Stomach (tissue), 9 donors: ENCODE data around the gene SPATA6. TPM values are rescaled to one million over a fixed set of nuclear protein-coding genes. Genes with fewer than 3 reads are reported as not detected.
A peak's percentile ranks its signal among the peaks of the same experiment; 100 is the strongest.

Source experiments
- DNase-seq, 2 donors: peaks; one replicate each; pipeline versions ENCODE4 v3.0.0 to v3.0.0-alpha.2; 2013 to 2019
- H3K27ac ChIP-seq, 5 donors: fragments of 200-600 bp in 4 of 5; sonication (generic) in 4 of 5; one replicate each; pipeline ENCODE4 v1.5.1; 2013 to 2019; ENCODE audit warnings: mild to moderate bottlenecking in 1 of 5, moderate library complexity in 1 of 5
- H3K27me3 ChIP-seq, 3 donors: fragments of 200-600 bp; sonication (generic); one replicate each; pipeline ENCODE4 v1.5.1; 2017 to 2019; ENCODE audit warnings: mixed run types in 1 of 3
- H3K36me3 ChIP-seq, 4 donors: fragments of 200-600 bp; sonication (generic); 1 replicate in 3 of 4; 2 replicates in 1 of 4; pipeline ENCODE4 v1.5.1; 2016 to 2019
- H3K4me1 ChIP-seq, 4 donors: fragments of 200-600 bp; sonication (generic); one replicate each; pipeline ENCODE4 v1.5.1; 2016 to 2019
- H3K4me3 ChIP-seq, 4 donors: fragments of 200-600 bp; sonication (generic) in 3 of 4; one replicate each; pipeline ENCODE4 v1.5.1; 2016 to 2019; ENCODE audit warnings: mild to moderate bottlenecking in 1 of 4
- H3K9me3 ChIP-seq, 4 donors: fragments of 200-600 bp; sonication (generic); one replicate each; pipeline ENCODE4 v1.5.1; 2016 to 2019
- EP300 ChIP-seq: sonication (generic); formaldehyde crosslinking; IDR thresholded peaks from one replicate; pipeline ENCODE4 v1.6.1; 2017; ENCODE audit warnings: antibody characterized with exemption
- POLR2A ChIP-seq, 4 donors: fragments of 450-650 bp; IDR thresholded peaks; one replicate each; pipeline ENCODE4 v1.6.1; 2016; ENCODE audit warnings: antibody characterized with exemption in 4 of 4, control low read depth in 2 of 4, mild to moderate bottlenecking in 1 of 4, moderate library complexity in 1 of 4
- POLR2AphosphoS5 ChIP-seq, 3 donors: sonication (generic); formaldehyde crosslinking; IDR thresholded peaks; one replicate each; pipeline ENCODE4 v1.6.1; 2016; ENCODE audit warnings: antibody characterized with exemption in 3 of 3
- WGBS, 5 donors: extraction: QIAGEN DNeasy Blood & Tissue Kit in 3 of 5; methylation state at CpG; one replicate each; pipeline versions ENCODE4 v1.1.5 to v1.1.7; 2013 to 2018; 5-methylcytosine and 5-hydroxymethylcytosine counted together
- intact Hi-C: fragments of 100-400 bp; cut with DNase I; formaldehyde crosslinking; loops from one replicate; pipeline ENCODE4 v1.15.1; 2023; ENCODE audit warnings: low total_unique reads
- polyA plus RNA-seq, 3 donors: library from polyadenylated mRNA; stranded (reverse); fragments of 200-250 nt; gene quantifications; one replicate each; pipeline ENCODE4 v1.2.3, GENCODE V29; 2013
- total RNA-seq, 5 donors: library from RNA; depleted of rRNA; stranded (reverse); fragments of >200 nt; gene quantifications; one replicate each; pipeline versions ENCODE4 v1.1.0 to v1.2.3, GENCODE V29; 2014 to 2016
- TF ChIP-seq, protein P1 (sequence below), 7 experiments: fragments of 450-650 bp in 4 of 7; fragments of 200-600 bp in 3 of 7; sonication (generic) in 3 of 7; IDR thresholded peaks; one replicate each; pipeline ENCODE4 v1.5.1; 2016 to 2019; ENCODE audit warnings: antibody characterized with exemption in 7 of 7, control low read depth in 2 of 7, mild to moderate bottlenecking in 1 of 7
- donor health status: healthy with polysubstance abuse.
- donor health status: Bipolar disorder and iron deficiency.
- donor health status: healthy.

The SPATA6 gene
- total and polyA plus RNA-seq, 8 donors = 3.1 to 59.1 (median 14.9) TPM

DNA sequence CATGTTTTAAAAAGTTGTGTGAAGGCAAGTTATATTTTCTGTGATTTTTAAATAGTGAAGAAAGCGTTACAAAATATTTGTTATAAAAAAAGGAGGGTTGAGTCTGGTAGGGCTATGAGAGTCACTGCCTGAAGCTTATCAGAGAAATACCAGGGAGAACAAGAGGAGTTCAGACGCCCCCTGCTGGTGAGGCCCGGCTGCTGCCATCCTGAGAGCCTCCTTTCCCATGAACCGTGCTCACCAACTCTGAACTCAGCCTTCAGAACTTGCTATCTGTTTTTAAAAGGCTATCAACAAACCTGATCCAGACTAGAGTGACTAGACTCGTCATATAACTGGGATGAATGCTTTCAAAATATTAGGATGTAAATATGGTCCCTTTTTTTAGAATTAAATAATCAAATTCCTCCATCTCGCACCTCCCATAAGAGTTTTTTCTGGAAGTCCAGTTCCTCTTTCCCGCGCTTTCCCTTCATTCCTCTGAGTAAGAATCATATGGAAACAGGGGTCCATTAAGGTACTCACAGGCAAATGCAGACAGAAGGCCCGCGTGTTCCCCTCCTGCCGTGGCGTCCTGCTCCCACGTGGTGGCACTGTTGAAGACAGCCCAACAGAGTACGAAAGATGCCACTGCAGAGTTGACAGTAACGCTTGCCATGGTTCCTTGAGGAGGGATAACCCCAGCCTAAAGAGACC lies 26.2 kb upstream of the SPATA6 start:
- peak; percentile 86 to 93 for DNase-seq
- no peaks in the 10 kb centered on the region for H3K27me3 ChIP-seq
- H3K36me3 ChIP-seq = no peaks in the 10 kb centered on the region
- peaks cover 0 to 23% (median 14%) of the 10 kb centered on the region in 4 donors for H3K4me1 ChIP-seq
- TF ChIP-seq POLR2AphosphoS5 (IDR thresholded peaks at IDR 0.05) (no peak), POLR2A (IDR thresholded peaks at IDR 0.05) (no peak), EP300 (no peak)
- TF ChIP-seq, protein P1, sequence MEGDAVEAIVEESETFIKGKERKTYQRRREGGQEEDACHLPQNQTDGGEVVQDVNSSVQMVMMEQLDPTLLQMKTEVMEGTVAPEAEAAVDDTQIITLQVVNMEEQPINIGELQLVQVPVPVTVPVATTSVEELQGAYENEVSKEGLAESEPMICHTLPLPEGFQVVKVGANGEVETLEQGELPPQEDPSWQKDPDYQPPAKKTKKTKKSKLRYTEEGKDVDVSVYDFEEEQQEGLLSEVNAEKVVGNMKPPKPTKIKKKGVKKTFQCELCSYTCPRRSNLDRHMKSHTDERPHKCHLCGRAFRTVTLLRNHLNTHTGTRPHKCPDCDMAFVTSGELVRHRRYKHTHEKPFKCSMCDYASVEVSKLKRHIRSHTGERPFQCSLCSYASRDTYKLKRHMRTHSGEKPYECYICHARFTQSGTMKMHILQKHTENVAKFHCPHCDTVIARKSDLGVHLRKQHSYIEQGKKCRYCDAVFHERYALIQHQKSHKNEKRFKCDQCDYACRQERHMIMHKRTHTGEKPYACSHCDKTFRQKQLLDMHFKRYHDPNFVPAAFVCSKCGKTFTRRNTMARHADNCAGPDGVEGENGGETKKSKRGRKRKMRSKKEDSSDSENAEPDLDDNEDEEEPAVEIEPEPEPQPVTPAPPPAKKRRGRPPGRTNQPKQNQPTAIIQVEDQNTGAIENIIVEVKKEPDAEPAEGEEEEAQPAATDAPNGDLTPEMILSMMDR (IDR thresholded peaks at IDR 0.05) = peak in 5 of 7 experiments; percentile 69 to 92 (median 91)
- H3K4me3 ChIP-seq = no peak overlapping the region
- 18 to 26% (median 20%) methylated on average over 15 of the region's 15 CpGs for WGBS, 5 donors
- H3K9me3 ChIP-seq = no peaks in the 10 kb centered on the region
- intact Hi-C loops = no loop called here
- no peak overlapping the region for H3K27ac ChIP-seq

GRCh38 chr1:48495911-48496310 lies 23.9 kb upstream of the SPATA6 start:
- Histone ChIP-seq H3K4me3 (no peak overlapping the region), H3K27ac (no peak overlapping the region), H3K27me3 (no peaks in the 10 kb centered on the region), H3K36me3 (no peaks in the 10 kb centered on the region), H3K9me3 (no peaks in the 10 kb centered on the region), H3K4me1 (peaks cover 0 to 23% (median 14%) of the 10 kb centered on the region in 4 donors)
- no peak for DNase-seq
- WGBS, 5 donors = 93 to 97% (median 95%) methylated on average over 3 of the region's 3 CpGs
- no peak for TF ChIP-seq EP300
- TF ChIP-seq POLR2A (IDR thresholded peaks at IDR 0.05) = no peak
- TF ChIP-seq, protein P1 (IDR thresholded peaks at IDR 0.05) = no peak
- no peak for TF ChIP-seq POLR2AphosphoS5 (IDR thresholded peaks at IDR 0.05)
- intact Hi-C loops = no loop called here

GRCh38 chr1:48495166-48495565 lies 23.2 kb upstream of the SPATA6 start:
- WGBS, 5 donors = 82 to 95% (median 85%) methylated on average over 1 of the region's 1 CpG
- intact Hi-C loops = no loop called here

DNA sequence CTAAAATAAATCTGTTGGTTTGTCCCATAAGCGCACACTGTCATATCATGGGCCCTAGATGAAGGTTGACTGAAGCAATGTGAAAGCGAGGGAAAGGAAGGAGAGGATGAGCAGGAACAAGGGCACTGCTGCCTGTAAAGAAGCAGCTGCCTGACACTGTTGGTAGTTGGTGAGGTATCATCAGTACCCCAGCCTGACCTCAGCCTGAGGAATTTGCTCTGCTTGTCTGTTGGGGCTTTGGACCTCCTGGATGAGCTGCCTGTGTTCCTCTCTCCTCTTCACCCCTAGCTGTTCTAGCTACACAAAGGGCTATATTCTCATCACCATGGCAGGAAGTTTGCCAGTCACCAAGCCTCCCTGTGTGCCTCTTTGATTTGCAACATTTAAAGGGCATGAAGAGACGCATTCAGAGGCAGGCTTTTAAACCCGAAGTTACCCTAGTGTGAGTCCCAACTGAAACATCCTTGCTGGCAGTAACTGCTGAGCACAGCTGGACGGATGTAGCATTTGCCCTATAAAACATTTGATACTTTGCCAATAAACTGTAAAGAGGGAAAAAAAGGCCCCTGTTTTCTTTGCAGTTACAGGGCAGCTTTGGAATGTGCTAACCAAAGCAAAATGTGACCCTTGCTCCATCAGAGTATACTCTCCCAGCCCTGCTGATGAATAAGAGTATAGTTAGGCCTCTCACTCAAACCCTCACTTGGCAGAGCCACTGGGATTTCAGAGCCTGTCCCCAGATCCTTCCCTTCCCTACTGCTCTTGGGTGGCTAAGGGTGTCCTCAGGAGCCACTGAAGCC lies 22.2 kb upstream of the SPATA6 start:
- DNase-seq = peak in 1 of 2 donors; percentile 87

More at GRCh38 chr1:48495166-48495565, 23.2 kb upstream of the SPATA6 start:
- no peak overlapping the region for H3K4me3 ChIP-seq
- H3K27me3 ChIP-seq = no peaks in the 10 kb centered on the region
- DNase-seq = no peak
- H3K36me3 ChIP-seq = no peaks in the 10 kb centered on the region
- H3K27ac ChIP-seq = no peak overlapping the region
- no peaks in the 10 kb centered on the region for H3K9me3 ChIP-seq
- TF ChIP-seq POLR2AphosphoS5 (IDR thresholded peaks at IDR 0.05) (no peak), EP300 (no peak), POLR2A (IDR thresholded peaks at IDR 0.05) (no peak)
- TF ChIP-seq, protein P1 (IDR thresholded peaks at IDR 0.05) = no peak
- H3K4me1 ChIP-seq = peaks cover 0 to 23% (median 14%) of the 10 kb centered on the region in 4 donors

More for the DNA sequence above, 22.2 kb upstream of the SPATA6 start:
- Histone ChIP-seq H3K27me3 (no peaks in the 10 kb centered on the region), H3K4me1 (peaks cover 0 to 23% (median 14%) of the 10 kb centered on the region in 4 donors), H3K9me3 (no peaks in the 10 kb centered on the region), H3K36me3 (no peaks in the 10 kb centered on the region), H3K4me3 (no peak overlapping the region), H3K27ac (peak overlapping the region; percentile 3 to 62 (median 60))
- peak in 1 of 3 donors; percentile 39 for TF ChIP-seq POLR2AphosphoS5 (IDR thresholded peaks at IDR 0.05)
- TF ChIP-seq, protein P1 (IDR thresholded peaks at IDR 0.05) = no peak
- 48 to 56% (median 51%) methylated on average over 5 of the region's 5 CpGs for WGBS, 5 donors
- intact Hi-C loops = no loop called here
